IMR-90 (cell line): Measurements from ENCODE around the gene B3GAT1. TPM values are rescaled to one million over a fixed set of nuclear protein-coding genes. Genes with fewer than 3 reads are reported as not detected.

Experiments used
- ATAC-seq: fragments of 200-7000 bp; cut with Tn5 transposase; 2 replicates; pipeline ENCODE4 v1.9.1; 2020; ENCODE audit warnings: low read depth, mild to moderate bottlenecking, moderate library complexity
- BruUV-seq: library from RNA; stranded (reverse); fragments of 400-500 nt; replicated peaks from 2 replicates; lab custom pipeline; 2021; lab: Mats Ljungman, UMichigan
- CTCF ChIA-PET: fragments of 300-600 bp; formaldehyde crosslinking; extraction: SDS; loops from one replicate; lab custom pipeline; 2021; ENCODE audit warnings: antibody characterized with exemption; lab: Yijun Ruan, JAX
- POLR2A ChIA-PET: fragments of 300-600 bp; sonication (Branson Sonifier 250); formaldehyde crosslinking; loops from one replicate; lab custom pipeline; 2022; ENCODE audit warnings: antibody characterized with exemption; ENCODE audit not compliant: unreplicated experiment; lab: Charles Lee
- DNase-seq: peaks from one replicate; pipeline ENCODE4 v3.0.0; 2013
- H2AFZ ChIP-seq: replicated peaks from 2 replicates; pipeline ENCODE3; 2013; ENCODE audit warnings: low read length, mild to moderate bottlenecking; ENCODE audit not compliant: poor library complexity
- H2AK5ac ChIP-seq: 2 replicates; pipeline ENCODE4 v1.6.1; 2013; ENCODE audit warnings: low read depth, low read length, inconsistent platforms
- H2AK9ac ChIP-seq: replicated peaks from 2 replicates; pipeline ENCODE3; 2013; ENCODE audit warnings: mild to moderate bottlenecking, low read depth, low read length, moderate library complexity; ENCODE audit not compliant: poor library complexity
- H2BK120ac ChIP-seq: 2 replicates; pipeline ENCODE4 v1.6.1; 2013; ENCODE audit warnings: low read depth, low read length, inconsistent platforms
- H2BK15ac ChIP-seq: 3 replicates; pipeline ENCODE4 v1.6.1; 2013; ENCODE audit warnings: low read depth, low read length, inconsistent platforms
- H2BK20ac ChIP-seq: 2 replicates; pipeline ENCODE4 v1.6.1; 2013; ENCODE audit warnings: low read depth, mild to moderate bottlenecking, inconsistent platforms, low read length, moderate library complexity
- H2BK5ac ChIP-seq: 2 replicates; pipeline ENCODE4 v1.6.1; 2013; ENCODE audit warnings: mild to moderate bottlenecking, low read depth, low read length, inconsistent platforms; ENCODE audit not compliant: poor library complexity, severe bottlenecking
- H3K14ac ChIP-seq: replicated peaks from 2 replicates; pipeline ENCODE4 v1.6.1; 2013; ENCODE audit warnings: low read depth, low read length, inconsistent platforms
- H3K18ac ChIP-seq: 2 replicates; pipeline ENCODE4 v1.6.1; 2013; ENCODE audit warnings: low read depth, low read length, control low read depth
- H3K23ac ChIP-seq: 2 replicates; pipeline ENCODE4 v1.6.1; 2013; ENCODE audit warnings: low read depth, low read length, inconsistent platforms
- H3K27ac ChIP-seq: 2 replicates; pipeline ENCODE4 v1.5.1; 2013; ENCODE audit warnings: mild to moderate bottlenecking, control low read depth, low read length; ENCODE audit not compliant: insufficient read depth
- H3K27me3 ChIP-seq: 2 replicates; pipeline ENCODE4 v1.6.1; 2013; ENCODE audit warnings: low read length; ENCODE audit not compliant: control insufficient read depth, insufficient read depth
- H3K36me3 ChIP-seq: 2 replicates; pipeline ENCODE4 v1.6.1; 2013; ENCODE audit warnings: low read length, mixed read lengths; ENCODE audit not compliant: control insufficient read depth, insufficient read depth
- H3K4ac ChIP-seq: 2 replicates; pipeline ENCODE4 v1.6.1; 2013; ENCODE audit warnings: low read depth, low read length, inconsistent platforms
- H3K4me1 ChIP-seq: 2 replicates; pipeline ENCODE4 v1.6.1; 2013; ENCODE audit warnings: low read length, mixed read lengths; ENCODE audit not compliant: control insufficient read depth, insufficient read depth
- H3K4me2 ChIP-seq: 2 replicates; pipeline ENCODE4 v1.6.1; 2013; ENCODE audit warnings: low read depth, mild to moderate bottlenecking, control low read depth, low read length, moderate library complexity
- H3K4me3 ChIP-seq: 2 replicates; pipeline ENCODE4 v1.5.1; 2013; ENCODE audit warnings: low read depth, mild to moderate bottlenecking, control low read depth, low read length, moderate library complexity; ENCODE audit not compliant: insufficient read depth
- H3K56ac ChIP-seq: 2 replicates; pipeline ENCODE4 v1.6.1; 2013; ENCODE audit warnings: low read length, inconsistent platforms; ENCODE audit not compliant: insufficient read depth; ENCODE audit errors: extremely low read depth
- H3K79me1 ChIP-seq, 2 experiments: 2 replicates each; pipeline ENCODE4 v1.6.1; 2013; ENCODE audit warnings: low read length in 2 of 2, inconsistent platforms in 1 of 2, low read depth in 1 of 2
- H3K9ac ChIP-seq: 2 replicates; pipeline ENCODE4 v1.6.1; 2013; ENCODE audit warnings: low read depth, low read length, control low read depth
- H3K9me1 ChIP-seq: 2 replicates; pipeline ENCODE4 v1.6.1; 2013; ENCODE audit warnings: low read length, inconsistent platforms; ENCODE audit not compliant: insufficient read depth
- H3K9me3 ChIP-seq: 2 replicates; pipeline ENCODE4 v1.6.1; 2013; ENCODE audit warnings: low read length; ENCODE audit not compliant: control insufficient read depth, insufficient read depth
- H4K20me1 ChIP-seq: 2 replicates; pipeline ENCODE4 v1.6.1; 2013; ENCODE audit warnings: low read length, inconsistent platforms; ENCODE audit not compliant: insufficient read depth
- H4K5ac ChIP-seq: 2 replicates; pipeline ENCODE4 v1.6.1; 2013; ENCODE audit warnings: mild to moderate bottlenecking, low read depth, low read length, control low read depth
- H4K8ac ChIP-seq, 2 experiments: 2 replicates each; pipeline ENCODE4 v1.6.1; 2013; ENCODE audit warnings: low read depth in 2 of 2, low read length in 2 of 2, control low read depth in 1 of 2, inconsistent platforms in 1 of 2
- H4K91ac ChIP-seq: 2 replicates; pipeline ENCODE4 v1.6.1; 2013; ENCODE audit warnings: low read depth, low read length, inconsistent platforms; ENCODE audit not compliant: insufficient read depth
- BHLHE40 ChIP-seq: fragments of 150-350 bp; IDR thresholded peaks from 2 replicates; pipeline ENCODE4 v1.6.1; 2016; ENCODE audit warnings: mild to moderate bottlenecking, low read depth, low read length
- CEBPB ChIP-seq: IDR thresholded peaks from 2 replicates; pipeline ENCODE4 v1.6.1; 2012; ENCODE audit warnings: low read depth, low read length, improper control_type of control experiment
- CHD1 ChIP-seq: IDR thresholded peaks from 2 replicates; pipeline ENCODE4 v1.6.1; 2012; ENCODE audit warnings: low read depth, low read length, improper control_type of control experiment
- ELK1 ChIP-seq: fragments of 150-350 bp; IDR thresholded peaks from 2 replicates; pipeline ENCODE4 v1.6.1; 2016; ENCODE audit warnings: low read depth, mild to moderate bottlenecking, low read length, moderate library complexity, borderline replicate concordance
- FOS ChIP-seq: fragments of 150-350 bp; IDR thresholded peaks from 2 replicates; pipeline ENCODE4 v1.6.1; 2016; ENCODE audit warnings: low read depth, low read length
- MAZ ChIP-seq: IDR thresholded peaks from 2 replicates; pipeline ENCODE4 v1.6.1; 2012; ENCODE audit warnings: low read depth, mild to moderate bottlenecking, low read length, improper control_type of control experiment, moderate library complexity, borderline replicate concordance
- MXI1 ChIP-seq: IDR thresholded peaks from 2 replicates; pipeline ENCODE4 v1.6.1; 2012; ENCODE audit warnings: low read depth, mild to moderate bottlenecking, low read length, moderate library complexity, borderline replicate concordance
- RAD21 ChIP-seq: IDR thresholded peaks from 2 replicates; pipeline ENCODE4 v1.6.1; 2012; ENCODE audit warnings: low read length, improper control_type of control experiment
- RCOR1 ChIP-seq: IDR thresholded peaks from 2 replicates; pipeline ENCODE4 v1.6.1; 2012; ENCODE audit warnings: mild to moderate bottlenecking, low read length, improper control_type of control experiment; ENCODE audit not compliant: insufficient replicate concordance
- RFX5 ChIP-seq: IDR thresholded peaks from 2 replicates; pipeline ENCODE4 v1.8.0; 2012; ENCODE audit warnings: low read depth, mild to moderate bottlenecking, low read length, moderate library complexity
- WGBS, 2 experiments: methylation state at CpG; one replicate each; pipeline versions ENCODE4 v1.1.5 to v1.1.7; 2013; ENCODE audit warnings: missing lambda C conversion rate in 2 of 2; ENCODE audit not compliant: insufficient read length in 1 of 2; ENCODE audit errors: extremely low coverage in 2 of 2; 5-methylcytosine and 5-hydroxymethylcytosine counted together
- dilution Hi-C: fragments of 300-500 bp; cut with HindIII; formaldehyde crosslinking; loops from one replicate; pipeline ENCODE4 v1.14.3; 2018; ENCODE audit warnings: low sequenced_read_pairs; ENCODE audit not compliant: unreplicated experiment
- in situ Hi-C: fragments of 300-500 bp; cut with MboI; formaldehyde crosslinking; loops from 3 replicates; pipeline ENCODE4 v1.14.3; 2019; ENCODE audit warnings: low sequenced_read_pairs, inconsistent platforms, mixed read lengths
- intact Hi-C: fragments of 100-400 bp; cut with micrococcal nuclease; formaldehyde crosslinking; loops from 2 replicates; pipeline ENCODE4 v1.10.0; 2022
- polyA plus RNA-seq, 3 experiments: library from polyadenylated mRNA; depleted of rRNA; stranded (reverse); fragments of >200 nt; gene quantifications; 2 replicates each; pipeline ENCODE4 v1.2.3, GENCODE V29; 2012; ENCODE audit warnings: low replicate concordance in 1 of 3
- total RNA-seq: library from RNA; depleted of rRNA; stranded (reverse); fragments of >200 nt; gene quantifications from 2 replicates; pipeline ENCODE4 v1.2.3, GENCODE V29; 2012

Gene B3GAT1
- total and polyA plus RNA-seq, 2 of the 4 experiments (the other 2 are of a cell fraction): not detected

GRCh38 chr11:134363161-134363560 is 48.9 kb downstream of the B3GAT1 start:
- Histone ChIP-seq H4K91ac (no peak overlapping the region), H2AFZ (no peak overlapping the region), H3K9me1 (no peaks in the 10 kb centered on the region), H3K14ac (no peak overlapping the region), H2BK15ac (no peak overlapping the region), H3K9me3 (peaks cover 18% of the 10 kb centered on the region), H3K4me1 (no peaks in the 10 kb centered on the region), H3K4me3 (no peak overlapping the region), H3K4ac (no peak overlapping the region), H2AK5ac (no peak overlapping the region), H2BK5ac (no peak overlapping the region), H3K27me3 (no peaks in the 10 kb centered on the region), H3K56ac (no peak overlapping the region), H2BK20ac (no peak overlapping the region), H3K18ac (no peak overlapping the region), H2AK9ac (no peak overlapping the region), H3K4me2 (no peak overlapping the region), H3K23ac (no peak overlapping the region), H4K8ac (no peak overlapping the region), H4K20me1 (no peaks in the 10 kb centered on the region; the same call in 1 of the 2 replicates), H3K36me3 (no peaks in the 10 kb centered on the region), H3K9ac (no peak overlapping the region), H3K27ac (no peak overlapping the region), H4K5ac (no peak overlapping the region), H2BK120ac (no peak overlapping the region), H3K79me1 (no peaks in the 10 kb centered on the region)
- BruUV-seq: no TSS peak
- ChIA-PET CTCF (no interaction called here), POLR2A (no interaction called here)
- in situ Hi-C loops: no loop called here
- intact Hi-C loops: no loop called here
- ATAC-seq (no peak), DNase-seq (no peak)
- dilution Hi-C loops: no loop called here
- WGBS, 2 experiments: 71% methylated on average over 3 of the region's 9 CpGs; no CpG with 5 or more reads in 1 of the 2 experiments
- TF ChIP-seq MAZ (no peak), RCOR1 (no peak), ELK1 (no peak), MXI1 (no peak), BHLHE40 (no peak), CEBPB (no peak), FOS (no peak), CHD1 (no peak), RFX5 (no peak), RAD21 (no peak)
